K562 (cell line): Measurements from ENCODE around the gene GNRHR. TPM values are rescaled to one million over a fixed set of nuclear protein-coding genes. Genes with fewer than 3 reads are reported as not detected.

Source experiments
- ATF7 ChIP-seq: fragments of 450-650 bp; IDR thresholded peaks from 2 replicates; pipeline ENCODE4 v1.7.1; 2014; ENCODE audit warnings: mild to moderate bottlenecking, moderate library complexity
- CTCF ChIP-seq, 3 experiments: IDR thresholded peaks in 2 of 3; conservative IDR thresholded peaks in 1 of 3; 2 replicates each; pipeline ENCODE4 v1.5.1; 2011 to 2012; ENCODE audit warnings: low read length in 3 of 3, mild to moderate bottlenecking in 3 of 3, control low read depth in 2 of 3, improper control_type of control experiment in 1 of 3, inconsistent platforms in 1 of 3, low read depth in 1 of 3, mixed read lengths in 1 of 3, moderate library complexity in 1 of 3; ENCODE audit not compliant: insufficient read depth in 2 of 3
- E2F1 ChIP-seq: sonication (generic); formaldehyde crosslinking; IDR thresholded peaks from 2 replicates; pipeline ENCODE4 v1.8.1; 2023; ENCODE audit warnings: mild to moderate bottlenecking, missing genetic modification reagents, moderate library complexity
- MAZ ChIP-seq, 2 experiments: fragments of 450-650 bp in 1 of 2; sonication (generic) in 1 of 2; formaldehyde crosslinking; IDR thresholded peaks in 1 of 2; conservative IDR thresholded peaks in 1 of 2; 2 replicates each; pipeline versions ENCODE4 v1.4.0 to v1.5.0; 2020; ENCODE audit warnings: mild to moderate bottlenecking in 1 of 2, missing genetic modification reagents in 1 of 2
- MGA ChIP-seq: fragments of 450-650 bp; IDR thresholded peaks from 2 replicates; pipeline ENCODE4 v1.6.1; 2016; ENCODE audit warnings: mild to moderate bottlenecking, moderate library complexity
- RAD21 ChIP-seq, 2 experiments: fragments of 250-450 bp in 1 of 2; fragments of 450-650 bp in 1 of 2; sonication (Bioruptor Pico) in 1 of 2; formaldehyde crosslinking in 1 of 2; IDR thresholded peaks in 1 of 2; conservative IDR thresholded peaks in 1 of 2; 2 replicates each; pipeline versions ENCODE4 v1.4.0 to v1.8.0; 2020 to 2022; ENCODE audit warnings: mild to moderate bottlenecking in 2 of 2, moderate library complexity in 1 of 2
- TAL1 ChIP-seq: fragments of 450-650 bp; IDR thresholded peaks from 2 replicates; pipeline ENCODE4 v1.6.1; 2016; ENCODE audit warnings: mild to moderate bottlenecking
- TBL1XR1 ChIP-seq, 2 experiments: IDR thresholded peaks; 2 replicates each; pipeline ENCODE4 v1.6.1; 2012; ENCODE audit warnings: improper control_type of control experiment in 2 of 2, low read length in 2 of 2, mild to moderate bottlenecking in 1 of 2
- ZBTB33 ChIP-seq: sonication (generic); formaldehyde crosslinking; IDR thresholded peaks from 2 replicates; pipeline ENCODE4 v1.8.1; 2023; ENCODE audit warnings: mild to moderate bottlenecking, missing genetic modification reagents
- polyA plus RNA-seq, 8 experiments: library from polyadenylated mRNA; depleted of rRNA in 4 of 8; stranded (reverse) in 5 of 8; unstranded in 3 of 8; fragments of >200 nt; fragmentation: Nextera tagmentation in 2 of 8; fragmentation: Illumina TruSeq in 1 of 8; extraction: Ambion mirVana in 2 of 8; extraction: Trizol in 1 of 8; gene quantifications; 2 replicates each; pipeline versions ENCODE4 v1.2.1 to v1.2.3, GENCODE V29; 2011 to 2014; ENCODE audit warnings: inconsistent platforms in 1 of 8, missing spikeins in 1 of 8
- total RNA-seq, 7 experiments: library from RNA; depleted of rRNA in 6 of 7; stranded (reverse); fragments of >200 nt in 6 of 7; fragmentation: Illumina TruSeq in 2 of 7; extraction: Trizol in 2 of 7; gene quantifications; 2 replicates each; pipeline versions ENCODE4 v1.2.1 to v1.2.3, GENCODE V29; 2011 to 2021; ENCODE audit warnings: low replicate concordance in 1 of 7

Gene GNRHR
- total and polyA plus RNA-seq, 9 of the 15 experiments (the other 6 are each of a cell fraction or from before 2014, with no cell fraction given), result 0.06 to 0.13 TPM; not detected in 7

- TF ChIP-seq E2F1 (CRISPR knock-in tag), result no peak
- no peak for TF ChIP-seq TAL1
- peak; percentile 46 to 58 (median 52); a peak in 5 of 6 replicates for TF ChIP-seq CTCF (IDR thresholded peaks at IDR 0.05 in 2 of 3, conservative IDR thresholded peaks at IDR 0.05 in 1 of 3; ENCODE audit: insufficient read depth in 2 of 3, low read depth in 1 of 3, low read length in 3 of 3)
- TF ChIP-seq TBL1XR1 (IDR thresholded peaks at IDR 0.05; ENCODE audit: low read length in 2 of 2), result no peak
- no peak for TF ChIP-seq MGA
- peak in 1 of 2 experiments; percentile 39; a peak in 2 of 4 replicates for TF ChIP-seq RAD21 (CRISPR knock-in tag; conservative IDR thresholded peaks at IDR 0.05 in 1 of 2, IDR thresholded peaks at IDR 0.05 in 1 of 2)
- no peak for TF ChIP-seq MAZ (CRISPR knock-in tag; conservative IDR thresholded peaks at IDR 0.05 in 1 of 2, IDR thresholded peaks at IDR 0.05 in 1 of 2)
- no peak for TF ChIP-seq ATF7
- TF ChIP-seq ZBTB33 (CRISPR knock-in tag), result no peak
Measured at GRCh38 chr4:67714955-67715354, 39.2 kb downstream of the GNRHR start (continued).
